ENCODE measurements around the gene NPY5R.

GRCh38 chr4:163398238-163398637 lies 54.5 kb downstream of the NPY5R start:
- no peak for TF ChIP-seq CTCF (conservative IDR thresholded peaks at IDR 0.05; ENCODE audit: low read depth, low read length)
- no peak for TF ChIP-seq EZH2 (IDR thresholded peaks at IDR 0.05; ENCODE audit: borderline replicate concordance, low read depth, low read length, poor library complexity, severe bottlenecking)

Data from A673 (cell line).